Loucy (cell line): ENCODE measurements around the gene PROX1.

Source experiments
- H2AFZ ChIP-seq: fragments of 200-600 bp; sonication (generic); 2 replicates; pipeline ENCODE4 v1.6.0; 2016; ENCODE audit warnings: antibody characterized with exemption, mild to moderate bottlenecking, low read length, moderate library complexity
- H3F3A ChIP-seq: fragments of 200-600 bp; 2 replicates; pipeline ENCODE4 v1.6.0; 2016; ENCODE audit warnings: antibody characterized with exemption, low read depth, mild to moderate bottlenecking
- H3K27me3 ChIP-seq: fragments of 200-600 bp; sonication (generic); 2 replicates; pipeline ENCODE4 v1.6.1; 2014; ENCODE audit warnings: low read length, mild to moderate bottlenecking; ENCODE audit not compliant: insufficient read depth, poor library complexity, severe bottlenecking
- H3K36me3 ChIP-seq: fragments of 200-600 bp; sonication (generic); 2 replicates; pipeline ENCODE4 v1.6.1; 2016; ENCODE audit warnings: low read length; ENCODE audit not compliant: insufficient read depth
- H3K4me1 ChIP-seq: fragments of 200-600 bp; sonication (generic); 2 replicates; pipeline ENCODE4 v1.5.1; 2014; ENCODE audit warnings: low read length, mild to moderate bottlenecking; ENCODE audit not compliant: insufficient read depth, poor library complexity, severe bottlenecking
- H3K4me2 ChIP-seq: fragments of 200-600 bp; sonication (generic); 2 replicates; pipeline ENCODE4 v1.6.0; 2014; ENCODE audit warnings: antibody characterized with exemption, low read length, low read depth, mild to moderate bottlenecking; ENCODE audit not compliant: poor library complexity, severe bottlenecking
- H3K4me3 ChIP-seq: fragments of 200-600 bp; sonication (generic); 2 replicates; pipeline ENCODE4 v1.5.1; 2014; ENCODE audit warnings: low read length, mild to moderate bottlenecking, mixed read lengths; ENCODE audit not compliant: poor library complexity, severe bottlenecking
- H3K79me2 ChIP-seq: fragments of 200-600 bp; sonication (generic); 2 replicates; pipeline ENCODE4 v1.6.1; 2014; ENCODE audit warnings: low read length; ENCODE audit not compliant: insufficient read depth
- H3K9ac ChIP-seq: fragments of 200-600 bp; sonication (generic); 2 replicates; pipeline ENCODE4 v1.6.0; 2014; ENCODE audit warnings: mild to moderate bottlenecking, low read depth, low read length, moderate library complexity; ENCODE audit not compliant: poor library complexity, severe bottlenecking
- H3K9me2 ChIP-seq: fragments of 200-600 bp; sonication (generic); replicated peaks from 2 replicates; pipeline ENCODE4 v1.6.1; 2016; ENCODE audit warnings: low read depth, low read length, mixed read lengths
- H3K9me3 ChIP-seq: fragments of 200-600 bp; sonication (generic); 2 replicates; pipeline ENCODE4 v1.6.1; 2014; ENCODE audit warnings: mild to moderate bottlenecking, antibody characterized with exemption, low read length, low read depth; ENCODE audit not compliant: insufficient read depth
- H4K20me1 ChIP-seq: fragments of 200-600 bp; sonication (generic); 2 replicates; pipeline ENCODE4 v1.6.0; 2014; ENCODE audit warnings: antibody characterized with exemption, low read length, mild to moderate bottlenecking; ENCODE audit not compliant: insufficient read depth, poor library complexity, severe bottlenecking
- EZH2phosphoT487 ChIP-seq: fragments of 200-600 bp; IDR thresholded peaks from 2 replicates; pipeline ENCODE4 v1.6.1; 2018; ENCODE audit warnings: antibody characterized with exemption, mild to moderate bottlenecking, moderate library complexity, borderline replicate concordance
- TF ChIP-seq, protein P1 (sequence below): fragments of 200-600 bp; sonication (generic); conservative IDR thresholded peaks from 2 replicates; pipeline ENCODE4 v1.5.1; 2014; ENCODE audit warnings: mild to moderate bottlenecking, antibody characterized with exemption, low read length

The PROX1 gene

DNA sequence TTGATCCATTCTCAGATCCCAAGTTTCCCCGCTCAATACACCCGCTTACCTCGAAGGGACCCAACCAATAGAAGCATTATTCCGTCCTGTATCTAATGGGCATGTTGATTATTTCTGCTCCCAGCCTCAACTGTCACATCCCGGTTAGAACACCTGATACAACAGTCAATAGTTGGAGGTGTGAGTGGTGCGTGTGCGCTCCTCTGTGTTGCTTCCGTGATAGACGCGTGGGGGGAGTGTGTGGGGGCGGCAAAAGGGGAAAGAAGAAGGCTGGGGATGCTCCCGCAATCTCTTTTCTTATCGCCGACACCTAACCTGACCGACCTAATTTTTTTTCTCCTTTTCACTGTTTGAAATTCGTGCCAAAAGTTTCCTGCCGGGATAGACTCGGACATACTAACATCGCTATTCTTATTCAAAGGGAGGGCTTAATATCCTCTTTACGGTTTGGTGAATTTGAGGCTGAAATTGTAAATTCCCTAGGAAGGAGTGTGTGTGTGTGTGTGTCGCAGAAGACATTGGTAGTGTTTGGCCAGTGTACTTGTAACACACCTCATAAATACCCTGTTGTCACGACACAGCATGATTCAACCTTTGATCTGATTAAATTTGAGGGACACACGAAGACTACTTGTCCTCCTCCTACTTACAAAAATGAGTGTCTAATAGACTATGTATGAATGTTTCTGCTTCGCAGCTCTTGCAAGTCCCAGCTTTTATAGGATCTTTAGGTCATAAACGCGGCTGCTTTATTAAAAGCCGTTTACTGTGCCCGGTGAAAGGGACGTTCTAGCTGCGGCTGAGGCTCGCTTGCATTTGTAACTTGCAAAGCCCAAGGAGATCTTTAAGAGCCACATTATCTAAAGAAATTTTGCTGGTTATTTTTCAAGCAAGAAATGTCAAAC, 1.5 kb upstream of the PROX1 start:
- no peak overlapping the region for H3K4me3 ChIP-seq
- H3F3A ChIP-seq = no peaks in the 10 kb centered on the region
- H3K9me3 ChIP-seq = no peaks in the 10 kb centered on the region
- H3K4me2 ChIP-seq = no peak overlapping the region
- no peak for TF ChIP-seq EZH2phosphoT487
- TF ChIP-seq, protein P1, sequence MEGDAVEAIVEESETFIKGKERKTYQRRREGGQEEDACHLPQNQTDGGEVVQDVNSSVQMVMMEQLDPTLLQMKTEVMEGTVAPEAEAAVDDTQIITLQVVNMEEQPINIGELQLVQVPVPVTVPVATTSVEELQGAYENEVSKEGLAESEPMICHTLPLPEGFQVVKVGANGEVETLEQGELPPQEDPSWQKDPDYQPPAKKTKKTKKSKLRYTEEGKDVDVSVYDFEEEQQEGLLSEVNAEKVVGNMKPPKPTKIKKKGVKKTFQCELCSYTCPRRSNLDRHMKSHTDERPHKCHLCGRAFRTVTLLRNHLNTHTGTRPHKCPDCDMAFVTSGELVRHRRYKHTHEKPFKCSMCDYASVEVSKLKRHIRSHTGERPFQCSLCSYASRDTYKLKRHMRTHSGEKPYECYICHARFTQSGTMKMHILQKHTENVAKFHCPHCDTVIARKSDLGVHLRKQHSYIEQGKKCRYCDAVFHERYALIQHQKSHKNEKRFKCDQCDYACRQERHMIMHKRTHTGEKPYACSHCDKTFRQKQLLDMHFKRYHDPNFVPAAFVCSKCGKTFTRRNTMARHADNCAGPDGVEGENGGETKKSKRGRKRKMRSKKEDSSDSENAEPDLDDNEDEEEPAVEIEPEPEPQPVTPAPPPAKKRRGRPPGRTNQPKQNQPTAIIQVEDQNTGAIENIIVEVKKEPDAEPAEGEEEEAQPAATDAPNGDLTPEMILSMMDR = no peak
- H3K27me3 ChIP-seq = no peaks in the 10 kb centered on the region
- H3K9me2 ChIP-seq = no peaks in the 10 kb centered on the region
- H3K79me2 ChIP-seq = no peaks in the 10 kb centered on the region
- no peak overlapping the region for H3K9ac ChIP-seq
- no peaks in the 10 kb centered on the region for H3K36me3 ChIP-seq
- H2AFZ ChIP-seq = no peak overlapping the region
- no peaks in the 10 kb centered on the region for H4K20me1 ChIP-seq
- no peaks in the 10 kb centered on the region for H3K4me1 ChIP-seq

DNA sequence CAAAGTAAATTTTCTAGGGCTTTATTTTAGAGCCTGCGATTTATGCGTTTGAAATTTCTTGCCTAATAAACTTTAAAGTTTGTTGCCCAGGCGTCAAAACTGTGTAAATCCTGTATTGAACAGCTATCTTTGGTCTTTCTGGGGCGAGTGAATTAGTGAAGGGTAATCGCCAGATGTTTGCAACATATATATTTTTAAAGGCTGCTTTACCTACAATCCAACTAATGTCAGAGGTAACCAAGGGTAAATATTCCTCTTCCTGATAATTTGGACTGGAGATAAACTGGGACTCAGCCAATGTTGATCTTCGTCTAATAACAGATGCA, 885 bp upstream of the PROX1 start:
- no peaks in the 10 kb centered on the region for H3K9me2 ChIP-seq
- H3K27me3 ChIP-seq = no peaks in the 10 kb centered on the region

DNA sequence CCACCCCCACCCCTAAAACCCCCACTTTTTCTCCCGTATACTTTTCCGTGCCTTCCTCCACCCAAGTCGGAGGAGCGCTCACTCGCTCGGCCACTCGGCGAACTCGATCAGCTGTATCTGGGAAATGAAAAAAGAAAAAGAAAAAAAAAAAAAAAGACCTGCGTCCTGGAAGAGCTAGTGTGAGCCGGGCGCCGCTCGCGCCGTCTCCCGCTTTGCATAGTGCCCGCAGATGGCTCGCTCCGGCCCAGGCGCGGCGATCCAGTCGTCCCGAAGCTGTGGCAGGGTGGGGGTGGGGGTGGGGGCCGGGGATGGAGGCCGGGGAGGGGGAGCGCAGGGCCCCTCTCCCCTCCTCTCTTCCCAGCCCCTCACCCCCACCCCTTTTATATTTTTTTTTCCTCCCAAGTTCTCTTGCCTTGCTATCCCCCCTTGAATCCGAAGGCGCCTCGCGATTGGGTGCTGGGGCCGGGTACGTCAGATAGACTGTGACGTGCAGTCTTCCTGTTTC, 299 bp upstream of the PROX1 start:
- Histone ChIP-seq H4K20me1 (no peaks in the 10 kb centered on the region), H3K79me2 (no peaks in the 10 kb centered on the region), H3K4me2 (no peak overlapping the region), H3K27me3 (no peaks in the 10 kb centered on the region), H3K9ac (no peak overlapping the region), H3K9me3 (no peaks in the 10 kb centered on the region), H3K9me2 (no peaks in the 10 kb centered on the region), H3K4me3 (no peak overlapping the region), H3F3A (no peaks in the 10 kb centered on the region), H3K36me3 (no peaks in the 10 kb centered on the region), H3K4me1 (no peaks in the 10 kb centered on the region), H2AFZ (no peak overlapping the region)
- TF ChIP-seq, protein P1 = no peak
- no peak for TF ChIP-seq EZH2phosphoT487

More for the DNA sequence above, 885 bp upstream of the PROX1 start:
- Histone ChIP-seq H3K79me2 (no peaks in the 10 kb centered on the region), H3K4me3 (no peak overlapping the region), H2AFZ (no peak overlapping the region), H3K9me3 (no peaks in the 10 kb centered on the region), H3K4me1 (no peaks in the 10 kb centered on the region), H3K36me3 (no peaks in the 10 kb centered on the region), H4K20me1 (no peaks in the 10 kb centered on the region), H3K9ac (no peak overlapping the region), H3F3A (no peaks in the 10 kb centered on the region), H3K4me2 (no peak overlapping the region)
- TF ChIP-seq, protein P1 = no peak
- TF ChIP-seq EZH2phosphoT487 = no peak
